ENCODE data around the gene EDEM3. TPM values are rescaled to one million over a fixed set of nuclear protein-coding genes. Genes with fewer than 3 reads are reported as not detected.
A peak's percentile ranks its signal among the peaks of the same experiment; 100 is the strongest.

EDEM3 gene
- total and polyA plus RNA-seq, 2 experiments from 2014 or later, result 20.8 to 41.4 TPM

DNA sequence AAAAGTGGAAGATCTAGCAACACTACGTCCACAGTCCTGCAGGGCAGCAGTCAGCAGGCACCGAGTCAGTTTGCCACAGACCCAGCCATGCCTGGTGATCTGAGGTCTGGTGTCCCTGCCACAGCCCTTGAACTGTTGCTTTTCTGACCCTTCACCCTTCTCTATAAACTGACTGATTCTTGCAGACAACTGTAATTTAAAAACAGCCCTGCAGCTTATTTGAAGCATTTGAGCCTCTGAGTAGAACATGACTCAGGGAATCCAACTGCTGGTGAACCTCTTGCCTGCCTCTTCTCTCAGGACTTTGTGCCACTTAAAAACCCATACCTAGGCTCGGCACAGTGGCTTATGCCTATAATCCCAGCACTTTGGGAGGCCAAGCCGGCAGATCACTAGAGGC, 107.2 kb downstream of the EDEM3 start:
- peak; percentile 21 for DNase-seq
- in situ Hi-C loops (cut with MboI), result no loop called here
- no peak overlapping the region for H3K27ac ChIP-seq
- no peaks in the 10 kb centered on the region for H4K20me1 ChIP-seq (ENCODE audit: insufficient read depth)
- no peaks in the 10 kb centered on the region for H3K9me3 ChIP-seq (ENCODE audit: low read depth)
- no peak overlapping the region for H3K4me2 ChIP-seq (ENCODE audit: unreplicated experiment)
- H3K9ac ChIP-seq, result no peak overlapping the region
- H3K27me3 ChIP-seq (replicated peaks; ENCODE audit: insufficient read depth), result peaks cover 8% of the 10 kb centered on the region; the same call in 1 of the 2 replicates
- H3K4me3 ChIP-seq, result no peak overlapping the region
- 85 to 90% methylated on average over 4 of the region's 4 CpGs for WGBS, 2 experiments (ENCODE audit: low coverage in 1 of 2, low lambda C conversion rate in 2 of 2, missing lambda C conversion rate in 2 of 2)
- H3K36me3 ChIP-seq (ENCODE audit: low read depth), result no peaks in the 10 kb centered on the region
- H3K4me1 ChIP-seq (ENCODE audit: insufficient read depth), result peaks cover 9% of the 10 kb centered on the region; the same call in 1 of the 2 replicates
- H3F3A ChIP-seq (ENCODE audit: insufficient read depth), result 0 out of 2 replicates have a peak, but pooled peaks cover 3% of the 10 kb centered on the region
- no peak overlapping the region for H2AFZ ChIP-seq
- no peaks in the 10 kb centered on the region for H3K9me2 ChIP-seq (ENCODE audit: insufficient read depth)
- no peaks in the 10 kb centered on the region for H3K79me2 ChIP-seq (ENCODE audit: insufficient read depth)
- TF ChIP-seq EZH2phosphoT487 (IDR thresholded peaks at IDR 0.05; ENCODE audit: insufficient read depth, low read depth) (no peak), EZH2 (IDR thresholded peaks at IDR 0.05; ENCODE audit: insufficient read depth, poor library complexity, severe bottlenecking) (no peak)

DNA sequence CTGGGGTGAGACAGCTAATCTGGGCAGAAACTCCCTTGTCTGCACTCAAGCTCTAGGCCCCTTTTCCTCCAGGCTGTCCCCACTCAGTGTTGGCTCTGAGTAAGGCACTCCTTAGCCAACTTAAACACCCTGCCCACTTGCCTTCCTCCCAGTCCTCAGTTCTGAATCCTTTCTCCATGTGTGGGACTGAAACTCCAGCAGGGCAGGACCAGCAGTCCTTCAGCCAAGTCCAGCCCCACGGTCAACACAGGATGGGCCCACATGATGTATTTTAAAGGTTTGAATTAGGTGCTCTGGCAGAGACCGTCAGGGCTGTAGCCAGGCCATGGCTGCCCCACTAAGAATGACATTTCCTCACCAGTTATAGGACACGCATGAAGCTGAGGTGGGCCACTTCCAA, 107.8 kb downstream of the EDEM3 start:
- Histone ChIP-seq H2AFZ (no peak overlapping the region), H3K4me1 (ENCODE audit: insufficient read depth) (peaks cover 9% of the 10 kb centered on the region; the same call in 1 of the 2 replicates), H3K4me2 (ENCODE audit: unreplicated experiment) (no peak overlapping the region), H3K27me3 (replicated peaks; ENCODE audit: insufficient read depth) (peaks cover 12% of the 10 kb centered on the region; the same call in 1 of the 2 replicates), H3K9me3 (ENCODE audit: low read depth) (no peaks in the 10 kb centered on the region), H4K20me1 (ENCODE audit: insufficient read depth) (no peaks in the 10 kb centered on the region), H3K9me2 (ENCODE audit: insufficient read depth) (no peaks in the 10 kb centered on the region), H3K4me3 (no peak overlapping the region), H3K36me3 (ENCODE audit: low read depth) (no peaks in the 10 kb centered on the region), H3K27ac (no peak overlapping the region), H3K9ac (no peak overlapping the region), H3F3A (ENCODE audit: insufficient read depth) (0 out of 2 replicates have a peak, but pooled peaks cover 3% of the 10 kb centered on the region), H3K79me2 (ENCODE audit: insufficient read depth) (no peaks in the 10 kb centered on the region)
- TF ChIP-seq EZH2phosphoT487 (IDR thresholded peaks at IDR 0.05; ENCODE audit: insufficient read depth, low read depth) (no peak), EZH2 (IDR thresholded peaks at IDR 0.05; ENCODE audit: insufficient read depth, poor library complexity, severe bottlenecking) (no peak)
- 80 to 81% methylated on average over 3 of the region's 3 CpGs for WGBS, 2 experiments (ENCODE audit: low coverage in 1 of 2, low lambda C conversion rate in 2 of 2, missing lambda C conversion rate in 2 of 2)
- in situ Hi-C loops (cut with MboI), result no loop called here
- DNase-seq, result no peak

DNA sequence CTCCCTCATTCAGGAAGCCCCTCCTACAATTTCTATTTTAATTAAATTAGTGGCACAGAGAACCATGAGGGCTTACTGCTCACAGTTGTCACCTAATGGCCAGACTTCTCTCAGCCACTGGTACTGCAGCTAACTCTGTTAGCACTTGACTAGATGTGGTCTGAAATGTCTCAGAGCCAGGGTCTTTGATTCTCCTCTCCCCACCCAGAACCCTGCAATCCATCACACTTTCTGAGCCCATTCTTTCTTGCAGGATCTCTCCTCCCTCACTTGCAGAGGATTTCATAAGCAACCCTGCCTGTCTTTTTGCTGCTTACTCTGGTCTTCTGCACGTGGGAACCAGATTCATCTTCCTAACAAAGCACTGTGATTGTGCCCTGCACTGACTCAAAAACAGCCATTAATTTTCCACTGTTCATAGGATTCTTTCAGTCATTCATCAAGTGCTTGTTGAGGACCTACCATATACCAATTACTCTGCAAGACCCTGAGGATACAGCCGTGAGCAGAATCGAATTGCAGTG, 108.4 kb downstream of the EDEM3 start:
- DNase-seq, result no peak
- Histone ChIP-seq H3K4me1 (ENCODE audit: insufficient read depth) (peaks cover 9% of the 10 kb centered on the region; the same call in 1 of the 2 replicates), H4K20me1 (ENCODE audit: insufficient read depth) (no peaks in the 10 kb centered on the region), H3K4me2 (ENCODE audit: unreplicated experiment) (no peak overlapping the region), H3K27me3 (replicated peaks; ENCODE audit: insufficient read depth) (peaks cover 12% of the 10 kb centered on the region; the same call in 1 of the 2 replicates), H3F3A (ENCODE audit: insufficient read depth) (0 out of 2 replicates have a peak, but pooled peaks cover 3% of the 10 kb centered on the region), H3K79me2 (ENCODE audit: insufficient read depth) (no peaks in the 10 kb centered on the region), H3K27ac (no peak overlapping the region), H3K9me3 (ENCODE audit: low read depth) (no peaks in the 10 kb centered on the region), H2AFZ (no peak overlapping the region), H3K4me3 (no peak overlapping the region), H3K9ac (no peak overlapping the region), H3K36me3 (ENCODE audit: low read depth) (no peaks in the 10 kb centered on the region), H3K9me2 (ENCODE audit: insufficient read depth) (no peaks in the 10 kb centered on the region)
- TF ChIP-seq EZH2phosphoT487 (IDR thresholded peaks at IDR 0.05; ENCODE audit: insufficient read depth, low read depth) (no peak), EZH2 (IDR thresholded peaks at IDR 0.05; ENCODE audit: insufficient read depth, poor library complexity, severe bottlenecking) (no peak)
- 61 to 72% methylated on average over 3 of the region's 3 CpGs for WGBS, 2 experiments (ENCODE audit: low coverage in 1 of 2, low lambda C conversion rate in 2 of 2, missing lambda C conversion rate in 2 of 2)
- in situ Hi-C loops (cut with MboI), result no loop called here

DNA sequence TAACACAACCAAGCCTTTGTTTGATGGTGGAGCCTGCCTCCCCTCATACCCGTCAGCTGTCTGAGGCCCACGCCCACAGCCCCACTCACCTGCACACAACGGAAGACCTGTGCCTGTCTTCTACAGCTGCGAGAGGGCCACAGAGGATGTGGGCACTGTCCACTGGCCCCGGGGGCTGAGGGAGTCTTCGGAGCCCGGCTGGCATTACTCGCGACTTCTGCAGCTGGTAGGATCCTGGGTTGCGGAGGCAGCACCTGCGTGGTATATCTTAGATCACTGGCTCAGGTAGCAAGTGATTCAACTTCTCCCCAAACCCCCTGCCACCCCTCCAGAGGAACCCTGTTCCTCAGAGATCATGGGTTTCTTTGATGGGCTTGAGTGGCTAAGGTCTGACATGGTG, 109.9 kb downstream of the EDEM3 start:
- WGBS, 2 experiments (ENCODE audit: low coverage in 1 of 2, low lambda C conversion rate in 2 of 2, missing lambda C conversion rate in 2 of 2), result 89 to 91% methylated on average over 11 of the region's 11 CpGs
- TF ChIP-seq EZH2 (IDR thresholded peaks at IDR 0.05; ENCODE audit: insufficient read depth, poor library complexity, severe bottlenecking) (no peak), EZH2phosphoT487 (IDR thresholded peaks at IDR 0.05; ENCODE audit: insufficient read depth, low read depth) (no peak)
- no peaks in the 10 kb centered on the region for H4K20me1 ChIP-seq (ENCODE audit: insufficient read depth)
- DNase-seq, result no peak
- H3F3A ChIP-seq (ENCODE audit: insufficient read depth), result 0 out of 2 replicates have a peak, but pooled peaks cover 3% of the 10 kb centered on the region
- H3K27me3 ChIP-seq (replicated peaks; ENCODE audit: insufficient read depth), result peaks cover 17% of the 10 kb centered on the region
- H3K36me3 ChIP-seq (ENCODE audit: low read depth), result no peaks in the 10 kb centered on the region
- H3K9me2 ChIP-seq (ENCODE audit: insufficient read depth), result no peaks in the 10 kb centered on the region
- no peak overlapping the region for H2AFZ ChIP-seq
- no peak overlapping the region for H3K4me3 ChIP-seq
- H3K4me2 ChIP-seq (ENCODE audit: unreplicated experiment), result no peak overlapping the region
- no peaks in the 10 kb centered on the region for H3K79me2 ChIP-seq (ENCODE audit: insufficient read depth)
- H3K9me3 ChIP-seq (ENCODE audit: low read depth), result no peaks in the 10 kb centered on the region
- in situ Hi-C loops (cut with MboI), result no loop called here
- peaks cover 7% of the 10 kb centered on the region; the same call in 1 of the 2 replicates for H3K4me1 ChIP-seq (ENCODE audit: insufficient read depth)
- no peak overlapping the region for H3K9ac ChIP-seq
- no peak overlapping the region for H3K27ac ChIP-seq
